Liver (tissue), 9 donors: ENCODE measurements around the gene NPPC. TPM values are rescaled to one million over a fixed set of nuclear protein-coding genes. Genes with fewer than 3 reads are reported as not detected.
"Not testable (repeated sequence)": the region's sequence is repeated elsewhere in the genome, so short reads cannot be mapped to it uniquely, and the experiment has no call there.

ENCODE experiments used
- DNase-seq: peaks from one replicate; pipeline ENCODE4 v3.0.0-alpha.2; 2017; ENCODE audit warnings: low spot score
- H3K27ac ChIP-seq, 2 donors: one replicate each; pipeline ENCODE4 v1.7.0; 2013; ENCODE audit warnings: inconsistent platforms in 2 of 2, low read length in 2 of 2, control low read depth in 1 of 2, low read depth in 1 of 2, mild to moderate bottlenecking in 1 of 2
- H3K27me3 ChIP-seq, 4 donors: one replicate each; pipeline versions ENCODE4 v1.6.1 to v1.7.0; 2013; ENCODE audit warnings: low read length in 3 of 4, inconsistent platforms in 1 of 4, mild to moderate bottlenecking in 1 of 4, moderate library complexity in 1 of 4; ENCODE audit not compliant: control insufficient read depth in 4 of 4, insufficient read depth in 4 of 4
- H3K36me3 ChIP-seq, 4 donors: one replicate each; pipeline versions ENCODE4 v1.6.1 to v1.7.0; 2013; ENCODE audit warnings: low read length in 3 of 4, mild to moderate bottlenecking in 3 of 4, low read depth in 1 of 4, moderate library complexity in 1 of 4; ENCODE audit not compliant: control insufficient read depth in 4 of 4, insufficient read depth in 3 of 4
- H3K4me1 ChIP-seq, 4 donors: one replicate each; pipeline versions ENCODE4 v1.6.1 to v1.7.0; 2013; ENCODE audit warnings: low read length in 3 of 4, mild to moderate bottlenecking in 3 of 4, moderate library complexity in 1 of 4; ENCODE audit not compliant: control insufficient read depth in 4 of 4, insufficient read depth in 4 of 4
- H3K4me3 ChIP-seq, 3 donors: one replicate each; pipeline versions ENCODE4 v1.6.1 to v1.7.0; 2013; ENCODE audit warnings: low read length in 3 of 3, control low read depth in 1 of 3, low read depth in 1 of 3, mild to moderate bottlenecking in 1 of 3
- H3K9ac ChIP-seq, 2 donors: one replicate each; pipeline ENCODE4 v1.7.0; 2013; ENCODE audit warnings: low read length in 2 of 2, mild to moderate bottlenecking in 2 of 2, moderate library complexity in 2 of 2, control low read depth in 1 of 2, low read depth in 1 of 2
- H3K9me3 ChIP-seq, 4 donors: one replicate each; pipeline versions ENCODE4 v1.6.1 to v1.7.0; 2013; ENCODE audit warnings: low read length in 3 of 4; ENCODE audit not compliant: control insufficient read depth in 4 of 4
- ATF3 ChIP-seq: IDR thresholded peaks from 2 replicates; pipeline ENCODE4 v1.6.1; 2016; ENCODE audit warnings: antibody characterized with exemption
- CTCF ChIP-seq: fragments of 150-350 bp; IDR thresholded peaks from 2 replicates; pipeline ENCODE4 v1.5.1; 2017; ENCODE audit warnings: improper control_type of control experiment, low read depth, low read length; ENCODE audit not compliant: missing input control
- EGR1 ChIP-seq, 2 donors: IDR thresholded peaks; 2 replicates each; pipeline ENCODE4 v1.6.1; 2016 to 2018; ENCODE audit warnings: antibody characterized with exemption in 2 of 2, low read depth in 2 of 2
- FOXA1 ChIP-seq: IDR thresholded peaks from 2 replicates; pipeline ENCODE4 v1.6.1; 2016; ENCODE audit warnings: antibody characterized with exemption
- FOXA2 ChIP-seq: IDR thresholded peaks from 2 replicates; pipeline ENCODE4 v1.6.1; 2016; ENCODE audit warnings: antibody characterized with exemption
- GABPA ChIP-seq, 2 donors: IDR thresholded peaks in 1 of 2; conservative IDR thresholded peaks in 1 of 2; 2 replicates each; pipeline ENCODE4 v1.6.1; 2016; ENCODE audit warnings: antibody characterized with exemption in 2 of 2, mild to moderate bottlenecking in 1 of 2, moderate library complexity in 1 of 2
- HNF4A ChIP-seq, 2 donors: conservative IDR thresholded peaks; 2 replicates each; pipeline ENCODE4 v1.6.1; 2016; ENCODE audit warnings: antibody characterized with exemption in 2 of 2, mild to moderate bottlenecking in 2 of 2
- HNF4G ChIP-seq: IDR thresholded peaks from 2 replicates; pipeline ENCODE4 v1.6.1; 2016; ENCODE audit warnings: antibody characterized with exemption
- JUND ChIP-seq, 2 donors: IDR thresholded peaks; 2 replicates each; pipeline ENCODE4 v1.6.1; 2016; ENCODE audit warnings: antibody characterized with exemption in 2 of 2
- NR2F2 ChIP-seq: IDR thresholded peaks from 2 replicates; pipeline ENCODE4 v1.6.1; 2016; ENCODE audit warnings: antibody characterized with exemption
- RAD21 ChIP-seq, 2 donors: IDR thresholded peaks; 2 replicates each; pipeline ENCODE4 v1.6.1; 2016; ENCODE audit warnings: antibody characterized with exemption in 2 of 2, mild to moderate bottlenecking in 2 of 2
- REST ChIP-seq: IDR thresholded peaks from 2 replicates; pipeline ENCODE4 v1.6.1; 2016; ENCODE audit warnings: antibody characterized with exemption, mild to moderate bottlenecking
- RXRA ChIP-seq, 2 donors: IDR thresholded peaks; 2 replicates each; pipeline ENCODE4 v1.6.1; 2017 to 2018; ENCODE audit warnings: antibody characterized with exemption in 2 of 2, mild to moderate bottlenecking in 1 of 2
- SP1 ChIP-seq: IDR thresholded peaks from 2 replicates; pipeline ENCODE4 v1.6.1; 2018; ENCODE audit warnings: antibody characterized with exemption, mild to moderate bottlenecking
- TAF1 ChIP-seq: conservative IDR thresholded peaks from 2 replicates; pipeline ENCODE4 v1.6.1; 2016; ENCODE audit warnings: antibody characterized with exemption, mild to moderate bottlenecking
- YY1 ChIP-seq: IDR thresholded peaks from 2 replicates; pipeline ENCODE4 v1.6.1; 2016; ENCODE audit warnings: antibody characterized with exemption, mild to moderate bottlenecking
- ZBTB33 ChIP-seq: IDR thresholded peaks from 2 replicates; pipeline ENCODE4 v1.6.1; 2016; ENCODE audit warnings: antibody characterized with exemption
- WGBS: extraction: QIAGEN DNeasy Blood & Tissue Kit; methylation state at CpG from one replicate; pipeline ENCODE4 v1.1.7; 2013; 5-methylcytosine and 5-hydroxymethylcytosine counted together
- polyA plus RNA-seq, 2 donors: library from polyadenylated mRNA; stranded (reverse) in 1 of 2; unstranded in 1 of 2; fragments of 200-250 nt in 1 of 2; fragments of >200 nt in 1 of 2; fragmentation: Nextera tagmentation in 1 of 2; extraction: Ambion mirVana in 1 of 2; gene quantifications; one replicate each; pipeline versions ENCODE4 v1.2.1 to v1.2.3, GENCODE V29; 2013 to 2015
- total RNA-seq, 2 donors: library from RNA; depleted of rRNA; stranded (reverse); fragments of >200 nt; gene quantifications; one replicate each; pipeline ENCODE4 v1.2.3, GENCODE V29; 2014
- donor health status: healthy.
- donor health status: healthy.
- donor health status: healthy.
- donor health status: healthy.
- donor health status: healthy.

NPPC gene
- total and polyA plus RNA-seq, 4 donors: 0.47 TPM; not detected in 3

- WGBS: 47% methylated on average over 5 of the region's 5 CpGs
- Histone ChIP-seq H3K27me3 (peaks cover 0 to 6% (median 0%) of the 10 kb centered on the region in 4 donors), H3K9ac (no peak overlapping the region), H3K4me1 (no peaks in the 10 kb centered on the region), H3K9me3 (peaks cover 0 to 5% (median 1%) of the 10 kb centered on the region in 4 donors), H3K4me3 (no peak overlapping the region), H3K36me3 (no peaks in the 10 kb centered on the region), H3K27ac (no peak overlapping the region)
- TF ChIP-seq SP1: no peak
- no peak for TF ChIP-seq ZBTB33
- no peak for TF ChIP-seq RAD21 (IDR thresholded peaks at IDR 0.05)
- no peak for TF ChIP-seq RXRA (IDR thresholded peaks at IDR 0.05)
- no peak for TF ChIP-seq HNF4A (conservative IDR thresholded peaks at IDR 0.05)
- no peak for TF ChIP-seq TAF1
- no peak for TF ChIP-seq HNF4G
- no peak for TF ChIP-seq FOXA1
- TF ChIP-seq FOXA2: no peak
- TF ChIP-seq EGR1 (IDR thresholded peaks at IDR 0.05; ENCODE audit: low read depth in 2 of 2): no peak
- no peak for TF ChIP-seq NR2F2
- TF ChIP-seq CTCF: no peak
- TF ChIP-seq GABPA (IDR thresholded peaks at IDR 0.05 in 1 of 2, conservative IDR thresholded peaks at IDR 0.05 in 1 of 2): no peak
- TF ChIP-seq ATF3: no peak
- DNase-seq: no peak
Measured at GRCh38 chr2:231883468-231883881, 42.7 kb downstream of the NPPC start.

- Histone ChIP-seq H3K4me1 (no peaks in the 10 kb centered on the region), H3K9ac (no peak overlapping the region), H3K4me3 (no peak overlapping the region), H3K27ac (no peak overlapping the region), H3K27me3 (peaks cover 0 to 6% (median 0%) of the 10 kb centered on the region in 4 donors), H3K36me3 (no peaks in the 10 kb centered on the region), H3K9me3 (peaks cover 0 to 5% (median 1%) of the 10 kb centered on the region in 4 donors)
- no peak for DNase-seq
- no peak for TF ChIP-seq ZBTB33
- no peak for TF ChIP-seq REST
- TF ChIP-seq HNF4A (conservative IDR thresholded peaks at IDR 0.05): no peak
- TF ChIP-seq TAF1: no peak
- TF ChIP-seq JUND (IDR thresholded peaks at IDR 0.05): no peak
- TF ChIP-seq EGR1 (IDR thresholded peaks at IDR 0.05; ENCODE audit: low read depth in 2 of 2): no peak
- no peak for TF ChIP-seq YY1
- no peak for TF ChIP-seq FOXA1
- TF ChIP-seq RAD21 (IDR thresholded peaks at IDR 0.05): no peak
- no peak for TF ChIP-seq SP1
- no peak for TF ChIP-seq FOXA2
- WGBS: 73% methylated on average over 7 of the region's 7 CpGs
Measured at GRCh38 chr2:231882646-231883045, 43.5 kb downstream of the NPPC start.

- not testable (repeated sequence) for H3K27me3 ChIP-seq, H3K9ac ChIP-seq, H3K4me3 ChIP-seq, H3K36me3 ChIP-seq, DNase-seq, H3K9me3 ChIP-seq, H3K27ac ChIP-seq, H3K4me1 ChIP-seq
- 77% methylated on average over 4 of the region's 4 CpGs for WGBS
Measured at GRCh38 chr2:231880371-231880770, 45.8 kb downstream of the NPPC start.
